Stimulated activated CD8-positive, alpha-beta memory T cell treated with anti-CD3 and anti-CD28 coated beads, Interleukin-2, amount 100 ng/mL, for 1 hour (primary cell): Measurements from ENCODE around the gene ACTRT2.

Experiments
- DNase-seq, 2 donors: peaks; one replicate each; pipeline ENCODE4 v3.0.0-alpha.2; 2020; ENCODE audit warnings: low read depth in 2 of 2

The ACTRT2 gene

DNA sequence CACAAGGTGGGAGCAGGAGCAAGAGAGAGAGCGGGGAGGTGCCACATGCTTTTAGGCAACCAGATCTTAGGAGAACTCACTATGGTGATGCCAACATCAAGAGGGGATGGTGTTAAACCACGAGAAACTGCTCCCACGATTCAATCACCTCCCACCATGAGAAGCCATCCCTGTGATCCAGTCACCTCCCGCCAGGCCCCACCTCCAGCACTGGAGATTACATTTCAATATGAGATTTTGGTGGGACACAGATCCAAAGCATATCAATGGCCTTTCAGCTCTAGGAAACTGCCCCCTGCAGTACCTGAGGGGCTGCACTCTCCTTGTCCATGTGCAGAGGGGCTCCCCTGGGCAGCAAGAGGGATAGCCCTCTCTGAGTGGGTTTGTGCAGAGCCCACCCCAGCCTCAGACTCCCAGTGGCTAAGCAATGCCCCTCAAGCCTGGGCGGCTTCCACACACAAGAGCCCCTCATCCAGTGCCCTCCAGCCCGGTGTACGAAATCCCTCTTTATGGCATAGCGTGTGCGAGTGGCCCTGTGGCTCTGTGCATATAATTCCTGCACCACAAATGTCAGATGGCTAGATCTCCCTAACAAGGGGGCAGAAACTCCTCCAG, 32.2 kb downstream of the ACTRT2 start:
- no peak for DNase-seq

DNA sequence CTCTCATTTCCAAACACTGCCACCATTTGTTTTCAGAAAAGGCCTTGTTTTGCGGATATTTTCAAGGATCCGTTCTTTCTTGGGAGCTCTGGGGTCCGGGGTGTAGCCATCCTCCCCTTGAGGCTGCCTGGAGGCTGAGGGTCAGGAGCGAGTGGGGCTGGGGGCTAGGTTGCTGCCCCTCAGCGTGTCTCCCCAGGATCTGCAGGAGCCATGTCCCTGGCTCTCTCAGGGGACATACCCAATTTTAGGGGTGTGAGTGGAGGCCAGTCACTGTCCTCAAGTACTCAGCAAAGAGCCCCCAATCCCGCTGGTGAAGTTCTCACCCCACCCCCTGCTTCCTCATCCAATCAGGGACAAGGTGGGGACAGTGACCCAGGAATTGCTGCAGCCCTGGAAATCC, 32.7 kb downstream of the ACTRT2 start:
- no peak for DNase-seq

GRCh38 chr1:3054474-3054873, 33.2 kb downstream of the ACTRT2 start:
- no peak for DNase-seq

DNA sequence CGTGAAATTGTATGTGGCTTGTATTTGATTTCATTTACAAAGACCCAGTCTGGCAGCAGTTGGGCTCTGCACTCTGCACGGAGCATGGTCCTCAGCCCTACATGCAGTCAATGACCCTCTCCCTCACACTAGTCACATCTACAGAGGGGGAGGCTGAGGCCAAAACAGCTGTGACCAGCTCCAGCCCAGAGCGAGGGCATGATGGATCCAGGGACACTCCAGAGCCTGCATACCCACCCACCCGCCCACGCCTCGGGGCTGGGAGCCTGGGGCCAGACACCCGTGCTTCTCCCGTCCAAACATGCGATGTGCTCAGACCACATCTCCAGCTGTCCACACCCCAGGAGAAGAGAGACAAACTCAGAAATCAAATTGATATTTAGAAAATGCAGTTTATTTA, 33.8 kb downstream of the ACTRT2 start:
- DNase-seq, result no peak

GRCh38 chr1:3056641-3057040, 35.4 kb downstream of the ACTRT2 start:
- DNase-seq, result no peak

DNA sequence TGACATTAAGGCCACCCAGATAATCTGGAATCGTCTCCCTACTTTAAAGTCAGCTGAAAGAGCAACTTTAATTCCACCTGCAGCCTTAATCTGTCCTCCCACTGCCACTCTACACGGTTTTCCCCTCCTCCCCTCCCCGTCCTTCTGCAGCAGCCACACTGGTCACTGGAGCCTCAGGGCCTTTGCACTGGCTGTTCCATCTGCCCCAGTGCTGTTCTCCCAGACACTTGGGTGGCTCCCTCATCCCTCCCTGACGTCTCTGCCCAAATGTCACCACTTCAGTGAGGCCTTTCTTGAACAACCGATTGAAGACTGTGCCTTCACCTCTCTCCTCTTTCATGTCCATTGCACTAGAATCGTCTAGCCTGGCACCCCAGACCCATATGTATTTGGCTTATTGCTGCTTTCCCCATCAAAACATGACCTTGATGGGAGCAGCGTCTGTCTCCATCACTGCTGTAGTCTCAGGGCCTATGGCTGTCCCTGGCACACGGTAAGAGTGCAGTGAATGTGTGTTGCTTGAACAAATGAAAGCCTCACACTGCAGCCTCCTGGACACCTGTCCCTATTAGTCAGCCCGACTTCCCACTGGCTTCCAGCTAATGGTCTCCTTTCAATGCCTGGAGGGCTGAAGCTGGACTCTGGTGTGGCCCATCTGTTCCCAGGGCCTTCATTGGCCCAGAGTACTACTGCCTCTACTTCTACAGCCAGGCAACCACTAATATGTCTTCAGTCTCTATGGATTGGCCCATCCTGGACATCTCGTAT, 37.2 kb downstream of the ACTRT2 start:
- no peak for DNase-seq

- no peak for DNase-seq
Observed at GRCh38 chr1:3060127-3060526, 38.9 kb downstream of the ACTRT2 start.

- DNase-seq, result no peak
Observed at GRCh38 chr1:3060601-3061551, 39.6 kb downstream of the ACTRT2 start.

- no peak for DNase-seq
Observed at GRCh38 chr1:3061566-3061965, 40.3 kb downstream of the ACTRT2 start.

GRCh38 chr1:3061981-3062615, 40.8 kb downstream of the ACTRT2 start:
- no peak for DNase-seq

- DNase-seq, result no peak
Observed at GRCh38 chr1:3062616-3063378, 41.5 kb downstream of the ACTRT2 start.

DNA sequence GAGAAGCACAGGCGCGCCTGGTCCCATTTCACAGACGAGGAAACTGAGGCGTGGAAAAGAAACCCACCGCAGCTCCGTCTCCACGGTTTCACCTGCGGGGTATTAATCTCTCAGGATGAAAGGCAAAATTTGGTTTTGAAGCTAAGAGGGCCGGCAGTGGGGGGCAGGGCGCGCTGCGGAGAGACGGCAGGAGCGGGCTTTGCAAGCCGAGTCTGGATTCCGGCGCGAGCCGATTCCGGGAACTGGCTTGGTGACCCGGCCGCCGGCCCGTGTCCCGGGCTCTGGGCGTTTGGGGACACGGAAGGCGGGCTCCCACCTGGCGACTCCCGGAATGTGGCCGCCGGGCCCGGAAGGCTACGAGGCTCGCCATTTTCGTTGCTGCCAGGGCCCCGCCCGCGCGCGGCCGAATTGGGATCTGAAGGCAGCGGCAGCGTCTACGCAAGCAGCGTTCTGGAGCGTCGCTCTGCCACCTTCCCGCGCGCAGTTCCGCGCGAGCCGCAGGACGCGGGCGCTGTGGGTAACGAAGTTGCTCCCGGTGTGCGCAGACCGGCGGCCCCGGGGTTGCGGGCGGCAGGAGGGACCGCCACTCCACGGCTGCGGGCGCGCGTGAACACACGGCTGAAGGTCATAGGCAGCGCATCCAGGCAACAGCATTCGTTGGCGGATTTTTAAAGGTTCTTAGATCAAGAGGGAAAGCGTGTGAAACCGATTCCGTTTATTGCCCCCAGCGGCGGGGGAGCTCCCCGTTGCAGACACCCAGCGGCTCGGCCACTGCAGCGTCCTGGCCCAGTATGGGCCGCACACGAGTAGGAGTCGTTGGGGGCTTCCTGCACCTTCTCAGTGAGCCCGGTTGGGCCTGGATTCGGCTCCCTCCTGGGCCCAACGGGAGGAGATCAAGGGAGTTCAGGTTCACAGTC, 42.4 kb downstream of the ACTRT2 start:
- DNase-seq, result no peak

GRCh38 chr1:3064296-3064850, 43.1 kb downstream of the ACTRT2 start:
- DNase-seq, result no peak

DNA sequence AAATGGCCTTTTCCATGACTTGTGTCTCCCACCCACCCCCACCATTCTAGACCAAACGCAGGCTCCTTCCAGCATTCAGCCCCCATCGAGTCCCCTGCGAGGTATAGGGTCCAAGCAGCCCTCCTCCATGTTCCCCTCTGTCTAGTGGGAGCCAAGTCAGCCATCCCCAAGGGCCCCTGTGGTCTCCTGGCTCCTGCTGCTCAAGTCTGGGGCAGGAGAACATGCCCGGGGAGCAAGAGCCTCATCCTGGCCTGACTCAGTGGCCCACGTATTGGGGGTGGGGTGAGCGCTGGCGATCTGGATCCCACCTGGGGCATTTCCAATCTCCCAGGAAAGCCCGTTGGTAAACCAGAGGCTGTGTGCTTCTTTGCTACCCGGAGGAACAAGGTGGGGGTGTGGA, 43.6 kb downstream of the ACTRT2 start:
- DNase-seq, result no peak

- no peak for DNase-seq
Observed at GRCh38 chr1:3065396-3065795, 44.1 kb downstream of the ACTRT2 start.

DNA sequence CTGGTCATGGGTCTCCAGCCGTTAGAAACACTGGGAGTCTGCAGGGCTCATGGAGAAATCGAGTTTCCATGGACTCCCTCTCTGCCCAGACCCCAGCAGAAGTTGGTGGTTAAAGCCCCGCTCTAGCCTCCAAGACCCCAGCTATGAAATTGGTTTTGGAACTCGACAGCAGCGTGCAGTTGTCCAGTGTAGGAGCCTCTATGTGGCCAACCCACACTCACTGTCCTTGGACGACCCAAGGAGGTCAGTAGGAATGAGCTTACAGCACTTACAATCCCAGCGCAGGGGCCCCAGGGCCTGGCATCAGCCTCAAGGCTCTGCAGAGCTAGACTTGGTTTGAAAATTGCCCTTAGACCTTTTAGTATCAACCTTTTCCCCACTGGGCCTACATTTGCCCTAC, 44.5 kb downstream of the ACTRT2 start:
- DNase-seq, result no peak

DNA sequence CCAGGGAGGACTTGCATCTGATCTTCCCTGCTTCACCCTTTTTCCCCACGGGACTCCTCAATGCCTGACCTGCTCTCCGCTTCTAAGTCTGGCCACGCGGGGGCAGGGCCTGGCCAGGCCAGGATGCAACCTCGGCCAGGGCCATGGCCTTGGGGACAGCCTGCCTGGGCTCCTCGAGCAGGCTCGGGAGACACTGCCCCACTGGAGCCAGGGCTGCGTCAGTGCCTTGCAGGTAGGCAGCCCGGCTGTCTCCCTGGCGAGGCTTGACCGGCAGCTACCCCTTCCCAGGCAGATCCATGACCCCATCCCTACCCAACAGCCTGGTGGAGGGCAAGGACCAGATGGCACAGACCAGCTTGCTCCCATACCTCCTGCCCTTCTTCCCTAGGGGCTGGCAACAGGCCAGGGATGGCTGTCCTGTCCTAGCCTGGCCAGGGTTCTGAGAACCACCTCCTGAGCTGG, 45.0 kb downstream of the ACTRT2 start:
- no peak for DNase-seq

DNA sequence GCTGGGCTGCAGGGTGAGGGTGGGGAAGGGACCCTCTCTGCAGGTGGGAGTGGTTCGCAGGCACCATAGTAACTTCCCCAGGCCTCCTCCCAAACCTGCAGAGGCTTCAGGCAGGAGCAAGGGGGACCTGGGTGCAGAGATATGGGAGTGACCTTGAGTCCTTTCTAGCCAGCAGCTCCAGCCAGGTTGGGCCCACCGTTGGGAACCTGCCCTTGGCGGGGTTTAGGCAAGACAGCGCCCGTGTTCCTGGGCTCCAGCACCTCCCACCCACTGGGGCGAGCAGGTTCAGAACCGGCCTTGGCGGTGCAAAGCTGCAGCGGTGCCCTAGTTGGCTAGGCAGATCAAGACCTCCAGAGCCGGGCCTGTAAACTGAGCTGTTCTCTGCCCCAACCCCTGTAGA, 45.6 kb downstream of the ACTRT2 start:
- no peak for DNase-seq

DNA sequence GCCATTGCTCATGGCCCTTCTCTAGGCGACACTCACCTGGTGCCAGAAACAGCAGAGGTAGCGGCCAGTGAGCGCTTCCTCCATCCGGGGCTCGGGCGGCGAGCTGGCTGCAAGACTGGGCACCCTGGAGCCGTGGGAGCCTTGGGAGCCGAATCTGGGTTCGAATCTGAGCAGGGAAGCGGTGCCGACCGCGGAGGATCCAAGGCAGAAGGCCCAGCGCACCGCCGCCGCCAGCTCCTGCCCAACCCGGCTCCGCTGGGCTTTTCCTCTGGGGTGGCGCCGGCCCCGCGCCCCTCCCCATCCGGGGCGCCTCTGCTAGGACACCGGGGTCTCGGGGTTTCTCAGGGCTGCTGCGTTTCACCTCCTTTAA, 46.0 kb downstream of the ACTRT2 start:
- DNase-seq, result no peak
